RWPE2 (cell line): ENCODE results near the gene APOC1.
"Not testable (repeated sequence)": the region's sequence is repeated elsewhere in the genome, so short reads cannot be mapped to it uniquely, and the experiment has no call there.

Experiments used
- ATAC-seq: fragments of 200-7000 bp; cut with Tn5 transposase; 3 replicates; pipeline ENCODE4 v1.9.1; 2021; ENCODE audit warnings: low read depth
- DNase-seq: peaks from one replicate; pipeline ENCODE4 v3.0.0-alpha.2; 2020; ENCODE audit warnings: low spot score
- H3K27ac ChIP-seq: fragments of 450-650 bp; 2 replicates; pipeline ENCODE4 v1.5.1; 2017; ENCODE audit warnings: mild to moderate bottlenecking; ENCODE audit not compliant: poor library complexity, severe bottlenecking
- H3K27me3 ChIP-seq: fragments of 250-450 bp; sonication (Bioruptor Pico); 2 replicates; pipeline ENCODE4 v1.5.1; 2021; ENCODE audit warnings: mild to moderate bottlenecking, moderate library complexity; ENCODE audit not compliant: insufficient read depth, poor library complexity, severe bottlenecking
- H3K36me3 ChIP-seq: fragments of 250-450 bp; sonication (Bioruptor Pico); 2 replicates; pipeline ENCODE4 v1.5.1; 2020; ENCODE audit warnings: low read depth, mild to moderate bottlenecking, moderate library complexity
- H3K4me1 ChIP-seq: fragments of 250-450 bp; sonication (Bioruptor Pico); 2 replicates; pipeline ENCODE4 v1.5.1; 2021; ENCODE audit warnings: mild to moderate bottlenecking, moderate library complexity; ENCODE audit not compliant: insufficient read depth, poor library complexity, severe bottlenecking
- H3K4me3 ChIP-seq: fragments of 250-450 bp; sonication (Bioruptor Pico); 2 replicates; pipeline ENCODE4 v1.5.1; 2021; ENCODE audit warnings: mild to moderate bottlenecking, moderate library complexity; ENCODE audit not compliant: severe bottlenecking
- H3K9me3 ChIP-seq: fragments of 250-450 bp; sonication (Bioruptor Pico); 2 replicates; pipeline ENCODE4 v1.5.1; 2021; ENCODE audit warnings: mild to moderate bottlenecking, moderate library complexity; ENCODE audit not compliant: severe bottlenecking
- CTCF ChIP-seq: fragments of 450-650 bp; IDR thresholded peaks from one replicate; pipeline ENCODE4 v1.5.1; 2017; ENCODE audit warnings: mild to moderate bottlenecking, moderate library complexity; ENCODE audit not compliant: poor library complexity, severe bottlenecking

Gene APOC1

GRCh38 chr19:44908074-44908835 is 6.2 kb upstream of the APOC1 start:
- TF ChIP-seq CTCF: no peak
- Histone ChIP-seq H3K9me3 (no peaks in the 10 kb centered on the region), H3K27ac (no peak overlapping the region), H3K27me3 (no peaks in the 10 kb centered on the region), H3K4me3 (no peak overlapping the region), H3K36me3 (no peaks in the 10 kb centered on the region), H3K4me1 (no peaks in the 10 kb centered on the region)
- no peak for DNase-seq
- no peak for ATAC-seq

GRCh38 chr19:44908836-44909261 is 5.6 kb upstream of the APOC1 start:
- ATAC-seq (no peak), DNase-seq (no peak)
- H3K4me3 ChIP-seq: no peak overlapping the region
- H3K4me1 ChIP-seq: no peaks in the 10 kb centered on the region
- H3K36me3 ChIP-seq: no peaks in the 10 kb centered on the region
- no peak for TF ChIP-seq CTCF
- H3K9me3 ChIP-seq: no peaks in the 10 kb centered on the region
- no peaks in the 10 kb centered on the region for H3K27me3 ChIP-seq
- no peak overlapping the region for H3K27ac ChIP-seq

- H3K36me3 ChIP-seq: no peaks in the 10 kb centered on the region
- no peak for ATAC-seq
- no peak overlapping the region for H3K27ac ChIP-seq
- H3K9me3 ChIP-seq: no peaks in the 10 kb centered on the region
- H3K4me1 ChIP-seq: no peaks in the 10 kb centered on the region
- no peak for TF ChIP-seq CTCF
- no peak for DNase-seq
- H3K27me3 ChIP-seq: no peaks in the 10 kb centered on the region
- no peak overlapping the region for H3K4me3 ChIP-seq
Measured at GRCh38 chr19:44909775-44910174, 4.6 kb upstream of the APOC1 start.

GRCh38 chr19:44911896-44912295 is 2.5 kb upstream of the APOC1 start:
- ATAC-seq, H3K27me3 ChIP-seq, H3K36me3 ChIP-seq, H3K9me3 ChIP-seq, DNase-seq, H3K27ac ChIP-seq, H3K4me1 ChIP-seq, H3K4me3 ChIP-seq: not testable (repeated sequence)

- H3K4me3 ChIP-seq: no peak overlapping the region
- TF ChIP-seq CTCF: no peak
- H3K27ac ChIP-seq: no peak overlapping the region
- ATAC-seq (no peak), DNase-seq (no peak)
- H3K36me3 ChIP-seq: no peaks in the 10 kb centered on the region
- H3K9me3 ChIP-seq: no peaks in the 10 kb centered on the region
- no peaks in the 10 kb centered on the region for H3K27me3 ChIP-seq
- H3K4me1 ChIP-seq: no peaks in the 10 kb centered on the region
Measured at GRCh38 chr19:44912854-44913253, 1.6 kb upstream of the APOC1 start.

GRCh38 chr19:44913512-44914432 is 636 bp upstream of the APOC1 start:
- DNase-seq, H3K36me3 ChIP-seq, ATAC-seq, H3K9me3 ChIP-seq, H3K4me1 ChIP-seq, H3K27me3 ChIP-seq, H3K27ac ChIP-seq: not testable (repeated sequence)
- H3K4me3 ChIP-seq: peak overlapping the region; percentile 45
